Vagina (tissue), 2 donors: ENCODE results near the gene PTGES3. TPM values are rescaled to one million over a fixed set of nuclear protein-coding genes. Genes with fewer than 3 reads are reported as not detected.

ENCODE experiments used
- DNase-seq, 2 donors: peaks; one replicate each; pipeline ENCODE4 v3.0.0-alpha.2; 2017; ENCODE audit errors: extremely low spot score in 2 of 2
- H3K27ac ChIP-seq: fragments of 200-600 bp; sonication (generic); one replicate; pipeline ENCODE4 v1.5.1; 2019
- H3K27me3 ChIP-seq: fragments of 200-600 bp; sonication (generic); one replicate; pipeline ENCODE4 v1.5.1; 2019
- H3K36me3 ChIP-seq, 2 donors: fragments of 200-600 bp; sonication (generic); one replicate each; pipeline ENCODE4 v1.5.1; 2017 to 2019
- H3K4me1 ChIP-seq: fragments of 200-600 bp; sonication (generic); one replicate; pipeline ENCODE4 v1.5.1; 2019
- H3K4me3 ChIP-seq, 2 donors: fragments of 200-600 bp; sonication (generic); 1 replicate in 1 of 2; 2 replicates in 1 of 2; pipeline ENCODE4 v1.5.1; 2016 to 2019
- H3K9me3 ChIP-seq: fragments of 200-600 bp; sonication (generic); one replicate; pipeline ENCODE4 v1.5.1; 2019
- CTCF ChIP-seq, 3 experiments: fragments of 450-650 bp in 2 of 3; fragments of 200-600 bp in 1 of 3; sonication (generic) in 1 of 3; IDR thresholded peaks; one replicate each; pipeline ENCODE4 v1.5.1; 2017 to 2019; ENCODE audit warnings: antibody characterized with exemption in 3 of 3, mild to moderate bottlenecking in 2 of 3, moderate library complexity in 2 of 3
- POLR2A ChIP-seq, 2 donors: fragments of 450-650 bp; IDR thresholded peaks; one replicate each; pipeline ENCODE4 v1.6.1; 2017; ENCODE audit warnings: antibody characterized with exemption in 2 of 2, mild to moderate bottlenecking in 2 of 2, moderate library complexity in 2 of 2
- POLR2AphosphoS5 ChIP-seq, 2 donors: sonication (generic); formaldehyde crosslinking; IDR thresholded peaks; one replicate each; pipeline ENCODE4 v1.9.0; 2017; ENCODE audit warnings: antibody characterized with exemption in 2 of 2, mild to moderate bottlenecking in 2 of 2, low read depth in 1 of 2; ENCODE audit not compliant: insufficient read depth in 1 of 2
- intact Hi-C: fragments of 100-400 bp; cut with DNase I; formaldehyde crosslinking; loops from one replicate; pipeline ENCODE4 v1.15.1; 2023
- total RNA-seq: library from RNA; depleted of rRNA; stranded (reverse); fragments of >200 nt; gene quantifications from one replicate; pipeline ENCODE4 v1.2.3, GENCODE V29; 2016

The PTGES3 gene
- total RNA-seq, 1 donor from 2014 or later, result 81.0 TPM

GRCh38 chr12:56628671-56629458 is 59.2 kb downstream of the PTGES3 start:
- H3K27ac ChIP-seq, result peak overlapping the region; percentile 100
- intact Hi-C loops, result no loop called here
- peaks cover 78% of the 10 kb centered on the region for H3K4me1 ChIP-seq
- no peak for DNase-seq
- peak overlapping the region; percentile 93 to 99 for H3K4me3 ChIP-seq
- H3K36me3 ChIP-seq, result no peaks in the 10 kb centered on the region
- no peaks in the 10 kb centered on the region for H3K27me3 ChIP-seq
- TF ChIP-seq CTCF (IDR thresholded peaks at IDR 0.05), result no peak
- TF ChIP-seq POLR2A (IDR thresholded peaks at IDR 0.05), result no peak
- TF ChIP-seq POLR2AphosphoS5 (IDR thresholded peaks at IDR 0.05; ENCODE audit: insufficient read depth in 1 of 2, low read depth in 1 of 2), result peak in 1 of 2 donors; percentile 84
- no peaks in the 10 kb centered on the region for H3K9me3 ChIP-seq

DNA sequence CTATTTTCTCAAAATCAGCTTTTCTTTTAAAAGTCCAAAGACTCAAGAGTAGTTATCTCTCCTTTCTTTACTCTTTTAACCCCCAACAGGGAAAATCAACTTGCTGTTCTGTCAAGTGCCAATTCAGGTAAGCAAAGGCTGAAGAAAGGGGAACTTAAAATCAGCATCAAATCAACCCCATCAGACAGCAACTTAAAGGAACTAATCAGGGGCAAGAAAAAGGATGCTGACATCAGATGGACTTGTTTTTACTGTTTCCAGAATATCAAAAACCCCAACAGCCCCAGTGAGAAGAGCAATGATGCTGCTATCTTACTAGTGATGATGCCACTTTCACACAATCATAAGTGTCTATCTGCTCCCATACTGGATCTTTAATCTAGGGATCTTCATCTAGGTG is 61.4 kb downstream of the PTGES3 start:
- intact Hi-C loops, result no loop called here
- Histone ChIP-seq H3K9me3 (no peaks in the 10 kb centered on the region), H3K4me3 (no peak overlapping the region), H3K27me3 (no peaks in the 10 kb centered on the region), H3K36me3 (no peaks in the 10 kb centered on the region), H3K27ac (no peak overlapping the region), H3K4me1 (peaks cover 75% of the 10 kb centered on the region)
- no peak for DNase-seq
- no peak for TF ChIP-seq POLR2A (IDR thresholded peaks at IDR 0.05)

DNA sequence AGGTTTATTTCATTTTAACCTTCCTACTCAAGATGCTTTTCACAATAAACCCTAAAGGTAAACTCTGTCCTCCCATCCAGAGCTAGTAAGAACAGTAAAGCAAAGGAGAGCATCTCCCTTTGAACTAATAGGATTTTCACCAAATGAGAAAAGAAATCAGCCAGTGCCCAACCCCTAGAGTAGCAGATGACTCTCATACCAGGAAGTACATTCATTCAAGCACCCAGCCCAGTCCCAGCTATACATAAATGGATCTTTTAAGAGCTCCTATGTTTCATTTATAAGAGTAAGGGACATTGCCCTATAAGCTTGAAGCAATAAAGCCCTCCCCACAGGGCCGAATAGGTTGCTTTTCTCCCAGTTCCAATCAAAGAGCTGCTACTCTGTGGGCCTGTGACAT is 65.5 kb downstream of the PTGES3 start:
- H3K27ac ChIP-seq, result no peak overlapping the region
- H3K36me3 ChIP-seq, result peaks cover 0 to 4% of the 10 kb centered on the region in 2 donors
- H3K4me1 ChIP-seq, result peaks cover 78% of the 10 kb centered on the region
- H3K4me3 ChIP-seq, result no peak overlapping the region
- DNase-seq, result no peak
- no peak for TF ChIP-seq CTCF (IDR thresholded peaks at IDR 0.05)
- TF ChIP-seq POLR2A (IDR thresholded peaks at IDR 0.05), result no peak
- no peak for TF ChIP-seq POLR2AphosphoS5 (IDR thresholded peaks at IDR 0.05; ENCODE audit: insufficient read depth in 1 of 2, low read depth in 1 of 2)
- no peaks in the 10 kb centered on the region for H3K27me3 ChIP-seq
- intact Hi-C loops, result no loop called here
- no peaks in the 10 kb centered on the region for H3K9me3 ChIP-seq

GRCh38 chr12:56616925-56617324 is 71.2 kb downstream of the PTGES3 start:
- no peak overlapping the region for H3K27ac ChIP-seq
- intact Hi-C loops, result no loop called here
- TF ChIP-seq POLR2A (IDR thresholded peaks at IDR 0.05) (no peak), POLR2AphosphoS5 (IDR thresholded peaks at IDR 0.05; ENCODE audit: insufficient read depth in 1 of 2, low read depth in 1 of 2) (no peak), CTCF (IDR thresholded peaks at IDR 0.05) (no peak)
- H3K4me1 ChIP-seq, result peaks cover 32% of the 10 kb centered on the region
- peaks cover 8 to 59% of the 10 kb centered on the region in 2 donors for H3K36me3 ChIP-seq
- H3K4me3 ChIP-seq, result no peak overlapping the region
- no peak for DNase-seq
- H3K9me3 ChIP-seq, result no peaks in the 10 kb centered on the region
- H3K27me3 ChIP-seq, result no peaks in the 10 kb centered on the region

- TF ChIP-seq POLR2AphosphoS5 (IDR thresholded peaks at IDR 0.05; ENCODE audit: insufficient read depth in 1 of 2, low read depth in 1 of 2), result no peak
- TF ChIP-seq POLR2A (IDR thresholded peaks at IDR 0.05), result no peak
- no peak for TF ChIP-seq CTCF (IDR thresholded peaks at IDR 0.05)
- no peaks in the 10 kb centered on the region for H3K9me3 ChIP-seq
- H3K36me3 ChIP-seq, result peaks cover 8 to 66% of the 10 kb centered on the region in 2 donors
- H3K4me1 ChIP-seq, result peaks cover 32% of the 10 kb centered on the region
- no peaks in the 10 kb centered on the region for H3K27me3 ChIP-seq
- intact Hi-C loops, result no loop called here
- H3K27ac ChIP-seq, result no peak overlapping the region
- DNase-seq, result no peak
- H3K4me3 ChIP-seq, result no peak overlapping the region
These were observed 71.8 kb downstream of the PTGES3 start for GRCh38 chr12:56616244-56616643.
